MM.1S (cell line): ENCODE data around the gene SLC4A11.

ENCODE experiments used
- CTCF ChIP-seq: fragments of 300-600 bp; sonication (generic); IDR thresholded peaks from 2 replicates; pipeline ENCODE4 v1.5.1; 2016; ENCODE audit warnings: antibody characterized with exemption, low read length, mixed read lengths
- EZH2 ChIP-seq: fragments of 300-600 bp; sonication (generic); optimal IDR thresholded peaks from 2 replicates; pipeline ENCODE3; 2017; ENCODE audit warnings: low read depth, mild to moderate bottlenecking, antibody characterized with exemption, low read length, mixed read lengths
- EZH2phosphoT487 ChIP-seq: fragments of 300-600 bp; sonication (generic); IDR thresholded peaks from 2 replicates; pipeline ENCODE4 v1.6.1; 2018; ENCODE audit warnings: antibody characterized with exemption, low read length

GRCh38 chr20:3209257-3209945 is 29.6 kb downstream of the SLC4A11 start, which contains the start of gene ITPA:
- no peak for TF ChIP-seq CTCF
- TF ChIP-seq EZH2phosphoT487, result no peak
- TF ChIP-seq EZH2, result no peak
